Natural killer cell (primary cell): Measurements from ENCODE around the gene NPNT. TPM values are rescaled to one million over a fixed set of nuclear protein-coding genes. Genes with fewer than 3 reads are reported as not detected.

Experiments used
- ATAC-seq, 3 donors: fragments of 150-1000 bp in 2 of 3; fragments of 200-7000 bp in 1 of 3; cut with Tn5 transposase; 1 replicate in 1 of 3; 2 replicates in 2 of 3; pipeline ENCODE4 v1.10.0; 2021; ENCODE audit warnings: mild to moderate bottlenecking in 2 of 3, moderate library complexity in 2 of 3
- DNase-seq, 2 donors: peaks; one replicate each; pipeline versions ENCODE4 v3.0.0 to v3.0.0-alpha.2; 2013 to 2021; ENCODE audit warnings: mixed read lengths in 1 of 2
- H3K27ac ChIP-seq: one replicate; pipeline ENCODE4 v1.5.1; 2013; ENCODE audit warnings: mild to moderate bottlenecking, low read length
- H3K27me3 ChIP-seq: one replicate; pipeline ENCODE4 v1.6.1; 2013; ENCODE audit warnings: low read length; ENCODE audit not compliant: control insufficient read depth, insufficient read depth
- H3K36me3 ChIP-seq: one replicate; pipeline ENCODE4 v1.6.1; 2013; ENCODE audit warnings: low read length; ENCODE audit not compliant: control insufficient read depth, insufficient read depth
- H3K4me1 ChIP-seq: one replicate; pipeline ENCODE4 v1.6.1; 2013; ENCODE audit warnings: low read length; ENCODE audit not compliant: control insufficient read depth, insufficient read depth
- H3K4me3 ChIP-seq: one replicate; pipeline ENCODE4 v1.5.1; 2013; ENCODE audit warnings: low read length
- H3K9me3 ChIP-seq: one replicate; pipeline ENCODE4 v1.6.1; 2013; ENCODE audit warnings: low read length; ENCODE audit not compliant: control insufficient read depth, insufficient read depth
- H3K27ac Mint-ChIP-seq, 2 donors: one replicate each; pipeline ENCODE4 v1.8.0; 2022; ENCODE audit warnings: mild to moderate bottlenecking in 2 of 2, mixed read lengths in 2 of 2, moderate library complexity in 1 of 2
- H3K27me3 Mint-ChIP-seq, 2 donors: one replicate each; pipeline ENCODE4 v1.8.0; 2022; ENCODE audit warnings: low read depth in 2 of 2, mixed read lengths in 2 of 2
- H3K36me3 Mint-ChIP-seq: one replicate; pipeline ENCODE4 v1.8.0; 2022; ENCODE audit warnings: mixed read lengths
- H3K4me1 Mint-ChIP-seq, 2 donors: one replicate each; pipeline ENCODE4 v1.8.0; 2022; ENCODE audit warnings: mixed read lengths in 2 of 2
- H3K4me3 Mint-ChIP-seq: one replicate; pipeline ENCODE4 v1.8.0; 2022; ENCODE audit warnings: mild to moderate bottlenecking, moderate library complexity, mixed read lengths
- H3K9me3 Mint-ChIP-seq, 2 donors: one replicate each; pipeline ENCODE4 v1.8.0; 2022; ENCODE audit warnings: mixed read lengths in 2 of 2
- CTCF ChIP-seq: fragments of 200-600 bp; IDR thresholded peaks from one replicate; pipeline ENCODE4 v1.8.0; 2022; ENCODE audit warnings: antibody characterized with exemption
- WGBS: methylation state at CpG from one replicate; pipeline ENCODE4 v1.1.7; 2013; ENCODE audit warnings: missing lambda C conversion rate; ENCODE audit not compliant: insufficient coverage; 5-methylcytosine and 5-hydroxymethylcytosine counted together
- intact Hi-C: fragments of 100-400 bp; cut with micrococcal nuclease; formaldehyde crosslinking; loops from one replicate; pipeline ENCODE4 v1.14.2; 2022
- total RNA-seq, 4 donors: library from RNA; stranded (reverse); fragments of 120-200 nt in 1 of 4; gene quantifications; one replicate each; pipeline versions ENCODE4 v1.2.3 to v1.2.4, GENCODE V29; 2013 to 2022

Gene NPNT
- total RNA-seq, 3 donors from 2014 or later (not counting 1 experiment from before 2014, with no cell fraction given) = not detected

- no peaks in the 10 kb centered on the region for H3K4me1 Mint-ChIP-seq
- DNase-seq = no peak
- no peaks in the 10 kb centered on the region for H3K36me3 Mint-ChIP-seq
- no peak overlapping the region for H3K27ac Mint-ChIP-seq
- no peaks in the 10 kb centered on the region for H3K27me3 ChIP-seq
- no peak overlapping the region for H3K4me3 ChIP-seq
- no peaks in the 10 kb centered on the region for H3K4me1 ChIP-seq
- ATAC-seq = no peak
- 82% methylated on average over 10 of the region's 10 CpGs for WGBS
- H3K27ac ChIP-seq = no peak overlapping the region
- H3K27me3 Mint-ChIP-seq = no peaks in the 10 kb centered on the region
- peaks cover 0 to 3% of the 10 kb centered on the region in 2 donors for H3K9me3 Mint-ChIP-seq
- intact Hi-C loops = no loop called here
- no peaks in the 10 kb centered on the region for H3K36me3 ChIP-seq
- H3K9me3 ChIP-seq = no peaks in the 10 kb centered on the region
- H3K4me3 Mint-ChIP-seq = no peak overlapping the region
- no peak for TF ChIP-seq CTCF
These were observed 71.9 kb downstream of the NPNT start for GRCh38 chr4:105967058-105967658.

GRCh38 chr4:105969575-105969974 lies 74.3 kb downstream of the NPNT start:
- Mint-ChIP-seq H3K4me3 (no peak overlapping the region), H3K27me3 (no peaks in the 10 kb centered on the region), H3K9me3 (no peaks in the 10 kb centered on the region), H3K27ac (no peak overlapping the region), H3K4me1 (no peaks in the 10 kb centered on the region), H3K36me3 (no peaks in the 10 kb centered on the region)
- H3K4me1 ChIP-seq = no peaks in the 10 kb centered on the region
- H3K4me3 ChIP-seq = no peak overlapping the region
- no peaks in the 10 kb centered on the region for H3K36me3 ChIP-seq
- H3K27me3 ChIP-seq = no peaks in the 10 kb centered on the region
- TF ChIP-seq CTCF = no peak
- DNase-seq (no peak), ATAC-seq (no peak)
- H3K27ac ChIP-seq = no peak overlapping the region
- intact Hi-C loops = no loop called here
- whole genome bisulfite sequencing = 91% methylated on average over 1 of the region's 2 CpGs
- no peaks in the 10 kb centered on the region for H3K9me3 ChIP-seq

- Mint-ChIP-seq H3K27ac (no peak overlapping the region), H3K9me3 (peaks cover 0 to 3% of the 10 kb centered on the region in 2 donors), H3K27me3 (no peaks in the 10 kb centered on the region), H3K36me3 (no peaks in the 10 kb centered on the region), H3K4me3 (no peak overlapping the region), H3K4me1 (no peaks in the 10 kb centered on the region)
- intact Hi-C loops = no loop called here
- H3K4me1 ChIP-seq = no peaks in the 10 kb centered on the region
- H3K36me3 ChIP-seq = no peaks in the 10 kb centered on the region
- H3K27ac ChIP-seq = no peak overlapping the region
- H3K4me3 ChIP-seq = no peak overlapping the region
- no peak for ATAC-seq
- no peaks in the 10 kb centered on the region for H3K27me3 ChIP-seq
- H3K9me3 ChIP-seq = no peaks in the 10 kb centered on the region
- 83% methylated on average over 1 of the region's 1 CpG for WGBS
- no peak for TF ChIP-seq CTCF
- no peak for DNase-seq
These were observed 75.1 kb downstream of the NPNT start for GRCh38 chr4:105970371-105970770.

GRCh38 chr4:105971036-105971435 lies 75.8 kb downstream of the NPNT start:
- Histone ChIP-seq H3K36me3 (no peaks in the 10 kb centered on the region), H3K9me3 (no peaks in the 10 kb centered on the region), H3K27ac (no peak overlapping the region), H3K27me3 (no peaks in the 10 kb centered on the region), H3K4me3 (no peak overlapping the region), H3K4me1 (no peaks in the 10 kb centered on the region)
- intact Hi-C loops = no loop called here
- H3K4me3 Mint-ChIP-seq = no peak overlapping the region
- H3K36me3 Mint-ChIP-seq = no peaks in the 10 kb centered on the region
- no peaks in the 10 kb centered on the region for H3K4me1 Mint-ChIP-seq
- no peak for TF ChIP-seq CTCF
- H3K27ac Mint-ChIP-seq = no peak overlapping the region
- DNase-seq (no peak), ATAC-seq (no peak)
- H3K9me3 Mint-ChIP-seq = peaks cover 0 to 3% of the 10 kb centered on the region in 2 donors
- WGBS = 76% methylated on average over 4 of the region's 4 CpGs
- H3K27me3 Mint-ChIP-seq = no peaks in the 10 kb centered on the region
